Measurements from ENCODE around the gene MRM3.
"Not testable (repeated sequence)": the region's sequence is repeated elsewhere in the genome, so short reads cannot be mapped to it uniquely, and the experiment has no call there.

The MRM3 gene

GRCh38 chr17:824378-824777 is 42.2 kb downstream of the MRM3 start:
- DNase-seq (ENCODE audit: low read depth), result no peak

GRCh38 chr17:825216-825615 is 43.1 kb downstream of the MRM3 start:
- DNase-seq (ENCODE audit: low read depth), result no peak

- no peak for DNase-seq (ENCODE audit: low read depth)
Observed at GRCh38 chr17:826778-827177, 44.6 kb downstream of the MRM3 start.

GRCh38 chr17:828761-829160 is 46.6 kb downstream of the MRM3 start:
- no peak for DNase-seq (ENCODE audit: low read depth)

GRCh38 chr17:829614-830013 is 47.5 kb downstream of the MRM3 start:
- not testable (repeated sequence) for DNase-seq (ENCODE audit: low read depth)

- DNase-seq (ENCODE audit: low read depth), result no peak
Observed at GRCh38 chr17:830381-830780, 48.2 kb downstream of the MRM3 start.

GRCh38 chr17:830950-831349 is 48.8 kb downstream of the MRM3 start:
- DNase-seq (ENCODE audit: low read depth), result no peak

GRCh38 chr17:834136-834535 is 52.0 kb downstream of the MRM3 start:
- DNase-seq (ENCODE audit: low read depth), result no peak

- no peak for DNase-seq (ENCODE audit: low read depth)
Observed at GRCh38 chr17:835263-835662, 53.1 kb downstream of the MRM3 start.

- DNase-seq (ENCODE audit: low read depth), result not testable (repeated sequence)
Observed at GRCh38 chr17:835721-836120, 53.6 kb downstream of the MRM3 start.

GRCh38 chr17:836151-836550 is 54.0 kb downstream of the MRM3 start:
- DNase-seq (ENCODE audit: low read depth), result no peak

- no peak for DNase-seq (ENCODE audit: low read depth)
Observed at GRCh38 chr17:838486-838885, 56.3 kb downstream of the MRM3 start.

- DNase-seq (ENCODE audit: low read depth), result no peak
Observed at GRCh38 chr17:841313-841712, 59.2 kb downstream of the MRM3 start.

Data from stimulated activated CD8-positive, alpha-beta memory T cell treated with anti-CD3 and anti-CD28 coated beads, Interleukin-4, amount 100 ng/mL, for 24 hours (primary cell).